Measurements from ENCODE around the gene C10orf67.
"Not testable (repeated sequence)": the region's sequence is repeated elsewhere in the genome, so short reads cannot be mapped to it uniquely, and the experiment has no call there.

The C10orf67 gene

DNA sequence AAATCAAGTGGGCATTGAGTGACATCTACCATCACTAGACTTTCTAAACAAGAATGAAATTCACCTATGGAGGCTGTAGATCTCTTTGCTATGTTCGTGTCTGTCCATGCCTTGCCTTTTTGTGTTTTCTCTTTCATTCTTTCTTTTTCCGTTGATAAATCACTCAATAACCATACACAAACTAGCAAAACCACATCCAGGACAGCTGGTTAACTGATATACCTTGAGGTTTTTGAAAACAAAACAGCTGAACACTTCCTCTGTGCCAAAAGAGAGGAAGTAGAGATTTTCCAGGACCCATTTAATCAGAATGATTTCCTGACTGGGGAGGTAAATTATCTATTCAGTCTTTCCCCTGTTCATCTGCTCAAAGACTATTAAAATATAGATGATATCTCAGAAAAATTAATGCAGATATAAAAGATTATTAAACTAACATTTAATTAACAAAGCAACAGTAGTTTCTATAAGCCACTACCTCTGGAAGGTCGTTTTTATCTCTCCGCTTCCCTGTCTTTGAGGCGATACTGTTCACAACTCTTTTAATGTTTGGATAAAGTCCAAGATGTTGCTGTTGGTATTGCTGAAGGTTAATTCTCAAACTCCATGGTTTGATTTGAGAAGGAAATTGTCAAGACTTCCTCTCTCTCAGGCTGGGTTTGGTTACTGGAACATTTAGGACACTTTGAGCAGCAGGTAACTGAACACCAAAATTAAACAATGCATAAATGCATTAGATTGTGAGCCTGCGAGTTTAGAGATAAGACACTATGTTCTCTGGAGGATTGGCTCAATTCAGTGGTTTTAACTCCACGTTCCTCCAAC is 24.4 kb upstream of the C10orf67 start:
- no peaks in the 10 kb centered on the region for H4K20me1 ChIP-seq (ENCODE audit: insufficient read depth, low read length)
- H3K4me3 ChIP-seq (ENCODE audit: low read depth in 1 of 2, low read length in 2 of 2), result no peak overlapping the region
- TF ChIP-seq EZH2 (IDR thresholded peaks at IDR 0.05; ENCODE audit: borderline replicate concordance, low read depth, low read length, severe bottlenecking) (no peak), CTCF (IDR thresholded peaks at IDR 0.05; ENCODE audit: borderline replicate concordance, extremely low read depth, low read length, poor library complexity, severe bottlenecking) (no peak)
- no peaks in the 10 kb centered on the region for H3K36me3 ChIP-seq (ENCODE audit: insufficient read depth, low read length)
- peak overlapping the region; percentile 60; the same call in 1 of the 2 replicates for H2AFZ ChIP-seq (ENCODE audit: low read depth, low read length)
- peak overlapping the region; percentile 79 for H3K27ac ChIP-seq (ENCODE audit: low read length)
- no peaks in the 10 kb centered on the region for H3K79me2 ChIP-seq (ENCODE audit: insufficient read depth, low read length)
- peak; percentile 39 for DNase-seq
- peaks cover 3% of the 10 kb centered on the region for H3K9me3 ChIP-seq (ENCODE audit: insufficient read depth, low read length, severe bottlenecking)
- peaks cover 45% of the 10 kb centered on the region for H3K4me1 ChIP-seq (ENCODE audit: insufficient read depth, low read length)
- peak overlapping the region; percentile 34 for H3K9ac ChIP-seq (ENCODE audit: low read depth, low read length)
- H3K27me3 ChIP-seq (ENCODE audit: insufficient read depth, low read length, poor library complexity), result no peaks in the 10 kb centered on the region
- peak overlapping the region; percentile 56 for H3K4me2 ChIP-seq (ENCODE audit: insufficient read depth, low read length)
- peak; percentile 86 for ATAC-seq (ENCODE audit: insufficient read depth, low read depth)

DNA sequence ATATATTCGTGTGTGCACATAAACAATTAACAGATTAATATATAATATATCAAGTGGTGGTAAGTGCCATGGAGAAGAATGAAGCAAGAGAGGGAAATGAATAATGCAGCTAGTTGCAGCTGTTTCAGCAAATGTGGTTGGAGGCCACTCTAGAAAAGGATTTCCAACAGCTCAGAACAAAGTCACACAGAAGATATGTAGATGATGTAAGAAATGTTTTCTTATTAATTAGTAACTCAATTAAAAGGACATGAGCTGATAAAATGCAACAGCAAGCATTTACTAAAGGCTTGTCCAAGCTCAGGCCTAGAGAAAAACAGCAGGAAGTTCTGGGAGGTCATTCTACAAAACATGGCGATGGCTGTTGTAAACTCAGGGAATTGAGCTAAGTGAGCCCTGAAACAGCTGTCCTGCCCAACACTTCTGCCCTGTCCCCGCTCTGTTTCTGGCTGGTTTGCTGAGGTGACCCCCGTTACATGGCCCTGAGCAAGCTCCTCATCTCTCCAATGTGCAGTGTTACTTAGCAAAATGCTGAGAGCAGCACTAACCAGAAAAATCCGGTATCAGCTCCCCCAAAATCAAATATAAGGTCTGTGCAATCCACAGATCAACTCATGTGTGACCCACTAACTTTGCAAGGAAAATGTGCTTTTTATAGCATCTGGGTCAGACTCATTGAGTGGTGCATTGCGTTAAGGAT is 23.4 kb upstream of the C10orf67 start:
- H4K20me1 ChIP-seq (ENCODE audit: insufficient read depth, low read length), result no peaks in the 10 kb centered on the region
- DNase-seq (peak; percentile 18), ATAC-seq (ENCODE audit: insufficient read depth, low read depth) (peak; percentile 42)
- no peaks in the 10 kb centered on the region for H3K27me3 ChIP-seq (ENCODE audit: insufficient read depth, low read length, poor library complexity)
- H3K9ac ChIP-seq (ENCODE audit: low read depth, low read length), result peak overlapping the region; percentile 34
- peak overlapping the region; percentile 79 for H3K27ac ChIP-seq (ENCODE audit: low read length)
- peaks cover 35% of the 10 kb centered on the region for H3K4me1 ChIP-seq (ENCODE audit: insufficient read depth, low read length)
- peak overlapping the region; percentile 56 for H3K4me2 ChIP-seq (ENCODE audit: insufficient read depth, low read length)
- no peaks in the 10 kb centered on the region for H3K79me2 ChIP-seq (ENCODE audit: insufficient read depth, low read length)
- H2AFZ ChIP-seq (ENCODE audit: low read depth, low read length), result peak overlapping the region; percentile 60
- H3K9me3 ChIP-seq (ENCODE audit: insufficient read depth, low read length, severe bottlenecking), result peaks cover 3% of the 10 kb centered on the region
- no peaks in the 10 kb centered on the region for H3K36me3 ChIP-seq (ENCODE audit: insufficient read depth, low read length)
- TF ChIP-seq EZH2 (IDR thresholded peaks at IDR 0.05; ENCODE audit: borderline replicate concordance, low read depth, low read length, severe bottlenecking) (no peak), CTCF (IDR thresholded peaks at IDR 0.05; ENCODE audit: borderline replicate concordance, extremely low read depth, low read length, poor library complexity, severe bottlenecking) (no peak)
- peak overlapping the region in 1 of 2 experiments; percentile 30; a peak in 2 of 4 replicates for H3K4me3 ChIP-seq (ENCODE audit: low read depth in 1 of 2, low read length in 2 of 2)

DNA sequence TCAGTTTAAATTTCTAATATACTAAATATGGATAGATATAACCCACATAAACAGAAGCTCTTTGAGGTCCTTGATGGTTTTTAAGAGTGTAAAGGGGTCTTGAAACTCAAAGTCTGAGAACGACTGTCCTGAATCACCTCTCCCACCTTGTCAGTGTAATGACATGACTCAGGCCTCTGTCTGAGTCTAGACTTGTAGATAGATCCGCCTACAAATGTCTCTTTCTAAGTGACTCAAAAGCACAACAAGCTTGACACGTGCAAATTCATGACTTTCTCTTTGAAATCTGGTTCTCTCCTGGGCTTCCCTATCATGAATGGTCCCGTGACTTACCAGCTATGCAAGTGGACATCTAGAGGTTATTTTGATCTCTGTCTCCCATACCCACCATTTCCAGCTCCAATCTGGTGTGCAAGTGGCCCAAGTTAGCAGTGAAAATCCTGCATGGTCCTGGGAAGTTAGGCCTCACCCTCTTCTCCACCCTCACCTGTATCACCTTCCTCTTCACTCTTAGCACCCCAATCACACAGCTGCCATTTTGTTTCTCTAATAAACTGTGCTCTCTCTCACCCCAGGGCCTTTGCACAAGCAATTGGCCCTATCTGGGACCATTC is 20.9 kb upstream of the C10orf67 start:
- DNase-seq, result not testable (repeated sequence)

DNA sequence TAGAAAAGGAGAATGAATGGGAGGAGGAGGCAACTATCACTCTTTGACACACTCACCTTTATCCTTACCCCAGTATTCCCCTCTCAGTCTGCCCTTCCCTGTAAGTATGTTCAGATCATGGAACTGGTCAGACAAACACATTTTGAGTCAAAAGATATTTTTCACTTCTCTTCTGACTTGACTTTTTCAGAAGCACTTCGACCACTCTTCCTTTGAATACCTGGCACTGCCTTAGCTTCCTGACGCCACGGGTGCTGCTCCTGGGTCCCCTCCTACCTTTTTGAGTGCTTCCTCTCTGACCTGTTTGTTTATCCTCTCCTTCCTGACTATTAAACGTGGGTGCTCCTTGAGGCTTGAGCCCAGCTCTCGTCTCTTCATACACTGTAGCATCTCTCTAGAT is 19.8 kb upstream of the C10orf67 start:
- H3K27me3 ChIP-seq (ENCODE audit: insufficient read depth, low read length, poor library complexity), result no peaks in the 10 kb centered on the region
- no peak overlapping the region for H3K4me2 ChIP-seq (ENCODE audit: insufficient read depth, low read length)
- DNase-seq, result no peak
- TF ChIP-seq EZH2 (IDR thresholded peaks at IDR 0.05; ENCODE audit: borderline replicate concordance, low read depth, low read length, severe bottlenecking) (no peak), CTCF (IDR thresholded peaks at IDR 0.05; ENCODE audit: borderline replicate concordance, extremely low read depth, low read length, poor library complexity, severe bottlenecking) (no peak)
- H3K4me1 ChIP-seq (ENCODE audit: insufficient read depth, low read length), result peaks cover 25% of the 10 kb centered on the region
- H4K20me1 ChIP-seq (ENCODE audit: insufficient read depth, low read length), result no peaks in the 10 kb centered on the region
- H3K36me3 ChIP-seq (ENCODE audit: insufficient read depth, low read length), result no peaks in the 10 kb centered on the region
- H2AFZ ChIP-seq (ENCODE audit: low read depth, low read length), result no peak overlapping the region
- no peak for ATAC-seq (ENCODE audit: insufficient read depth, low read depth)
- no peaks in the 10 kb centered on the region for H3K9me3 ChIP-seq (ENCODE audit: insufficient read depth, low read length, severe bottlenecking)
- no peaks in the 10 kb centered on the region for H3K79me2 ChIP-seq (ENCODE audit: insufficient read depth, low read length)
- no peak overlapping the region for H3K4me3 ChIP-seq (ENCODE audit: low read depth in 1 of 2, low read length in 2 of 2)
- H3K9ac ChIP-seq (ENCODE audit: low read depth, low read length), result no peak overlapping the region
- H3K27ac ChIP-seq (ENCODE audit: low read length), result no peak overlapping the region

More for the DNA sequence above, 20.9 kb upstream of the C10orf67 start:
- H3K4me1 ChIP-seq (ENCODE audit: insufficient read depth, low read length), result peaks cover 35% of the 10 kb centered on the region
- H2AFZ ChIP-seq (ENCODE audit: low read depth, low read length); H3K27ac ChIP-seq (ENCODE audit: low read length); H3K79me2 ChIP-seq (ENCODE audit: insufficient read depth, low read length); H3K36me3 ChIP-seq (ENCODE audit: insufficient read depth, low read length); ATAC-seq (ENCODE audit: insufficient read depth, low read depth); H3K9ac ChIP-seq (ENCODE audit: low read depth, low read length); H3K4me3 ChIP-seq (ENCODE audit: low read depth in 1 of 2, low read length in 2 of 2); H4K20me1 ChIP-seq (ENCODE audit: insufficient read depth, low read length); H3K9me3 ChIP-seq (ENCODE audit: insufficient read depth, low read length, severe bottlenecking); H3K4me2 ChIP-seq (ENCODE audit: insufficient read depth, low read length); H3K27me3 ChIP-seq (ENCODE audit: insufficient read depth, low read length, poor library complexity): not testable (repeated sequence)
